ENCODE results near the gene SUMF1.

DNA sequence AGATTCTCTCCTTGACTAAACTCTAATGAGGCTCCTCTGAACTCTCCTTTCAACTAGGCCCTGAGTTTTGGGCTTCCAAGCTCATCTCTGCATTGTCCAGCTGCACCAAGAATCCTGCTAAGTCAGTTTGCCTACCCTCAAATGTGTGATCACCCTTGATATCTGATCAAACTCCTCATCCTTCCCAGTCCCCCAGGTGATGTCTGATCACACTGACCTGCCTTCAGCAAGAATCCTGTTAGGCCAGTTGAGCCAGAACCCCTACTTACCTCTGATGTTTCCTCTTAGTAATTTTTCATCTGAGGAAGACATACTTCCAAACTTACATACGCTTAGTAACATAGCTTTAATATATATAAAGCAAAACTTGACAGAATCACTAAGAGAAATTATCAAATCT, 28.8 kb downstream of the SUMF1 start:
- no peak for TF ChIP-seq EZH2 (IDR thresholded peaks at IDR 0.05; ENCODE audit: borderline replicate concordance, low read length)
- TF ChIP-seq, protein P1, sequence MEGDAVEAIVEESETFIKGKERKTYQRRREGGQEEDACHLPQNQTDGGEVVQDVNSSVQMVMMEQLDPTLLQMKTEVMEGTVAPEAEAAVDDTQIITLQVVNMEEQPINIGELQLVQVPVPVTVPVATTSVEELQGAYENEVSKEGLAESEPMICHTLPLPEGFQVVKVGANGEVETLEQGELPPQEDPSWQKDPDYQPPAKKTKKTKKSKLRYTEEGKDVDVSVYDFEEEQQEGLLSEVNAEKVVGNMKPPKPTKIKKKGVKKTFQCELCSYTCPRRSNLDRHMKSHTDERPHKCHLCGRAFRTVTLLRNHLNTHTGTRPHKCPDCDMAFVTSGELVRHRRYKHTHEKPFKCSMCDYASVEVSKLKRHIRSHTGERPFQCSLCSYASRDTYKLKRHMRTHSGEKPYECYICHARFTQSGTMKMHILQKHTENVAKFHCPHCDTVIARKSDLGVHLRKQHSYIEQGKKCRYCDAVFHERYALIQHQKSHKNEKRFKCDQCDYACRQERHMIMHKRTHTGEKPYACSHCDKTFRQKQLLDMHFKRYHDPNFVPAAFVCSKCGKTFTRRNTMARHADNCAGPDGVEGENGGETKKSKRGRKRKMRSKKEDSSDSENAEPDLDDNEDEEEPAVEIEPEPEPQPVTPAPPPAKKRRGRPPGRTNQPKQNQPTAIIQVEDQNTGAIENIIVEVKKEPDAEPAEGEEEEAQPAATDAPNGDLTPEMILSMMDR (IDR thresholded peaks at IDR 0.05; ENCODE audit: low read length) = no peak

Measured in OCI-LY1 (cell line).